MG63 (cell line): ENCODE results near the gene SENP6. TPM values are rescaled to one million over a fixed set of nuclear protein-coding genes. Genes with fewer than 3 reads are reported as not detected.

ENCODE experiments used
- DNase-seq: peaks from one replicate; pipeline ENCODE4 v3.0.0-alpha.2; 2020
- H3K27me3 ChIP-seq: fragments of 250-450 bp; sonication (Bioruptor Pico); 2 replicates; pipeline ENCODE4 v1.5.1; 2020; ENCODE audit warnings: mild to moderate bottlenecking, moderate library complexity
- H3K36me3 ChIP-seq: fragments of 250-450 bp; sonication (Bioruptor Pico); 2 replicates; pipeline ENCODE4 v1.5.1; 2020; ENCODE audit warnings: mild to moderate bottlenecking, moderate library complexity
- H3K4me3 ChIP-seq: fragments of 250-450 bp; sonication (Bioruptor Pico); 2 replicates; pipeline ENCODE4 v1.5.1; 2020; ENCODE audit warnings: mild to moderate bottlenecking, moderate library complexity
- H3K9me3 ChIP-seq: fragments of 250-450 bp; sonication (Bioruptor Pico); 2 replicates; pipeline ENCODE4 v1.5.1; 2020; ENCODE audit warnings: mild to moderate bottlenecking, moderate library complexity
- total RNA-seq: library from RNA; depleted of rRNA; stranded (reverse); fragments of >200 nt; shearing (Covaris generic); gene quantifications from 2 replicates; pipeline ENCODE4 v1.2.3, GENCODE V29; 2014; ENCODE audit warnings: low replicate concordance

SENP6 gene
- total RNA-seq, 1 experiment from 2014 or later: 40.6 TPM

GRCh38 chr6:75600768-75601167, 912 bp upstream of the SENP6 start:
- Histone ChIP-seq H3K4me3 (peak overlapping the region; percentile 93), H3K9me3 (no peaks in the 10 kb centered on the region), H3K36me3 (peaks cover 14% of the 10 kb centered on the region), H3K27me3 (no peaks in the 10 kb centered on the region)
- no peak for DNase-seq

DNA sequence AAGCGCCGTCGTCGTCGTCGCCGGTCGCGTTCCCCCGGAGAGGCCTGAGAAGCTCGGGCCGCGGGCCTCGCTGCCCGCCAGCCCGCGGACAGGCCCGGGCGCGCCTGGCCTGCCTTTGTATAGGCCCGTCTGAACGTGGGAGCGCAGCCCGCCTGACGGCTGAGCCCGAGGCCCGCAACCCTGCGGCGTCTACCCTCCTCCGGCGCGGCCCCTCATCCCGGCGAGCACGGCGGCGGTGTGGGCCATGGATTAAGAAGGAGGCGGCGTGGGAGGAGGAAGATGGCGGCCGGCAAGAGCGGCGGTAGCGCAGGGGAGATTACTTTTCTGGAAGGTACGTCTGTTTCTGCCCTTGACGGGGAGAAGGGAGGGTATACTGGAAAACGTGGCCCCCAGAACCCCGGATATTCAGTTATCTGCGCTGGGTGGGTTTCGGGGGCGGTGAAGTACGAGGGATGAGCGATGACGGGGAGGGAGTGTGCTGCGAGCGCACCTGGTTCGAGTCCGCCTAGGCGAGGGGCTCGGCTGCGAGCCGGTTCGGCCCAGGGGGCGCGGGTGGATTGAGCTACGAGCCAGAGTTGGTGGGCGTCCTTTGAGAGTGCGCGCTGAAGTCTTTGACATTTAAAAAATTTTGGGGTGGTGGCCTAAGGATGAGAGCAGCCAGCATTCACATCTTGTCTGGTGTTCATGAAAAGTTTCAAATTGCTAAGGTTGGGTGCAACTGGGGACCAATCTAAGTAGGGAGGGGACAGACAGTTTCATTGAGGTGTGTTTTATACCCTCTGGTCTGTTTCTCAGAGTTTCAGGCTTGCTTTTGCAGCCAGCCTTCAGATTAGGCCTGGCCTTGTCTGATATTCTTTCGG, 796 bp downstream of the SENP6 start:
- peak; percentile 47 for DNase-seq
- no peaks in the 10 kb centered on the region for H3K9me3 ChIP-seq
- H3K36me3 ChIP-seq: peaks cover 14% of the 10 kb centered on the region
- peak overlapping the region; percentile 93 for H3K4me3 ChIP-seq
- no peaks in the 10 kb centered on the region for H3K27me3 ChIP-seq

DNA sequence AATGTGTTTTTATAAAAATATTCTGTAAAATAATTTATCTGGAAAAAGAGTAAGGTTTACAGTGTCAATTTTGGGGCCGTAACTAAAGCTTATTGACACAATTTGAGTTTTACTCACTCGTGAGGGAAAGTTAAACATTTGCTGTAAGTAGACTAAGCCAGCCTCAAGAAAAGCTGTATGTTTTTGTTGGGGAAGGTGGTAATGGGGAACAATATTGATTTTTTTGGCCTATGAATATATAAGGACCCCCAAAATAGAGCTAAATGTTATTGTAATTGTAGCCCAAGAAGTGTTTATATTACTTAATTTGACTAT, 1.4 kb downstream of the SENP6 start:
- H3K9me3 ChIP-seq: no peaks in the 10 kb centered on the region
- H3K27me3 ChIP-seq: no peaks in the 10 kb centered on the region
- peak overlapping the region; percentile 93 for H3K4me3 ChIP-seq
- peaks cover 14% of the 10 kb centered on the region for H3K36me3 ChIP-seq
- no peak for DNase-seq

DNA sequence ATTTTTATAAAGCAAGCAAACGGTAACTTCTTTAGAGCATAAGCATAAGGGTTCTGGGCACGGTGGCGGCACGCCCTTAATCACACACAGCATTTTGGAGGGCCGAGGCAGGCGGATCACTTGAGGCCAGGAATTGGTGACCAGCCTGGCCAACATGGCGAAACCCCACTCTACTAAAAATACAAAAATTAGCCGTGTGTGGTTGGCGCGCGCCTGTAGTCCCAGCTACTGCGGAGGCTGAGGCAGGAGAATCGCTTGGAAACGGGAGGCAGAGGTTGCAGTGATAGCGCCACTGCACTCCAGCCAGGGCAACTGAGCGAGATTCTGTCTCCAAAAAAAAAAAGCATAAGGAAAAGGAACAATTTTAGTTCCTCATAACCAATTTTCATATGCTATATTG, 2.6 kb downstream of the SENP6 start:
- no peaks in the 10 kb centered on the region for H3K9me3 ChIP-seq
- H3K27me3 ChIP-seq: no peaks in the 10 kb centered on the region
- peaks cover 14% of the 10 kb centered on the region for H3K36me3 ChIP-seq
- peak overlapping the region; percentile 93 for H3K4me3 ChIP-seq
- peak; percentile 4 for DNase-seq

GRCh38 chr6:75605635-75606034, 4.0 kb downstream of the SENP6 start:
- DNase-seq: no peak

DNA sequence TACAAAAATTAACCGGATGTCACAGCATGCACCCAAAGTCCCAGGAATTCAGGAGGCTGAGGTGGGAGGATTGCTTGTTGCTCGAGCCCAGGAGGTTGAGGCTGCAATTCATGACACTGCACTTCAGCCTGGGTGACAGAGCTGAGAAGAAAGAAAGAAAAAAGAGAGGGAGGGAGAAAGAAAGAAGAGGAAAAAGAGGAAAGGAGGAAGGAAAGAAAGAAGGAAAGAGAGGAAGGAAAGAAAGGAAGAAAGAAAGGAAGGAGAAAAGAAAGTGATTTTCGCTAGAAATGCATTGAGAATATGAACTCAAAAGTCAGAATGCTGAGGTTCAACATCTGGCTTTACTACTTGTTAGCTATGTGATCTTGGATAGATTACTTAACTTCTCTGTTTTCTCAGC, 6.6 kb downstream of the SENP6 start:
- no peaks in the 10 kb centered on the region for H3K27me3 ChIP-seq
- no peak overlapping the region for H3K4me3 ChIP-seq
- H3K9me3 ChIP-seq: no peaks in the 10 kb centered on the region
- H3K36me3 ChIP-seq: peaks cover 19% of the 10 kb centered on the region
- no peak for DNase-seq

More at GRCh38 chr6:75605635-75606034, 4.0 kb downstream of the SENP6 start:
- H3K36me3 ChIP-seq: peaks cover 19% of the 10 kb centered on the region
- H3K9me3 ChIP-seq: no peaks in the 10 kb centered on the region
- no peaks in the 10 kb centered on the region for H3K27me3 ChIP-seq
- no peak overlapping the region for H3K4me3 ChIP-seq

DNA sequence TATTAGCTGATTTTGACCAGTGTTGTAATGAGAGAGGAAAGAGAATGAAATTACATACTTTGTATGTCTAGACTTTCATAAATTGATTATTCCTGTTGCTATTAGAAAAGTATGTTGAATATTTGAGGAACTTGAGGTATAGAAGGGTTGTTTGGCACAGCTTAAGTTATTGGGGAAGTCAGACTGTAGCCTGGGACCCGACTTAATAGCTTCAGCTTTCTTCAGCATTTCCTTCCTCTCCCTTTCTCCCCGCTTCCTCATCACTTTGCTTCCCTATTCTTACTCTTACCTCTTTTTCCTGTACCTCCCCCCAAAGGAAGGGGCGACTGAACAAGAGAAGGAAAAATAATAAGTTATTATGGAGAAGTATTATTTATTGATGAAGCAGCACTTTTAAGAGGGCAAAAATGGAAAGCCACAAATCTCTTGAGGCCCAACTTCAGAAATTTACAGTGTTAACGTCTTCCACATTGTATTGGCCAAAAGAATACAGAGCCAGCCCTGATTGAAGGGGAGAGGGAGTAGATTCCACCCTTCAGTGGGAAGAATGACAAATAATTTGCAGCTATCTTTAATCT, 7.4 kb downstream of the SENP6 start:
- no peak for DNase-seq

GRCh38 chr6:75609639-75610590, 8.2 kb downstream of the SENP6 start:
- no peaks in the 10 kb centered on the region for H3K27me3 ChIP-seq

More for the DNA sequence above, 7.4 kb downstream of the SENP6 start:
- peaks cover 19% of the 10 kb centered on the region for H3K36me3 ChIP-seq
- H3K4me3 ChIP-seq: no peak overlapping the region
- no peaks in the 10 kb centered on the region for H3K27me3 ChIP-seq
- no peaks in the 10 kb centered on the region for H3K9me3 ChIP-seq

DNA sequence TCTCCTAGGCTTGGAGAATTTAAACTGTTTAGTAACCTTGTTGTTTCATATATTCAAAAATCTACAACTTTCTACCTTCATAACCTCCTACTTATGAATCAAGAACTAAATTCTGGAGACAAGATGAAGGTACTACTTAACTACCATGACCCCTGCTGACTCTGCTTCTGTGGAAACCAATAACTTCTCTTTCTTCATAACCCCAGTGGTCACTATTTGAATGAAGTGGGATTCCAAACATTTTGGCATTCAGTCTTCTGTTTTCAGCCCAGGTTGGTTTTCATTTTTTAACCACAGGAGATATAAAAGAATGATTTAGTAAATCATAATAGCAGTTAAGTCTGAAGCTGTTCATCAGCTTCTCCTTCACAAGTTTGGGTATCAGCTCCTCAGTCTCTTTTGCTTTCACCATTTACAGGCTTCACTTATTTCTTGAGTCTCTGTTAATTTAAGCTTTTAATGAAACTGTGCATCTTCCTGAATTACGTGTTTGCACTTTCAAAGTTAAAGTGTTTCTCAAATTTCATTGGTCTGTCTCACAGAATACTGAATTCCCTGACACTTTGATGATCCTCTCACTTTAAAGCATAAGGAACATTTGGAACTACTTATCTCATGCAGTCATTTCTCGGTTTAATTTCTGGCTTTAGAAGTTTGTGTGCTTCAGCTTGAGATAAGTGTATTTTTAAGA, 9.5 kb downstream of the SENP6 start:
- DNase-seq: no peak
- H3K27me3 ChIP-seq: no peaks in the 10 kb centered on the region
- no peak overlapping the region for H3K4me3 ChIP-seq

More at GRCh38 chr6:75609639-75610590, 8.2 kb downstream of the SENP6 start:
- DNase-seq: peak; percentile 62
- Histone ChIP-seq H3K9me3 (no peaks in the 10 kb centered on the region), H3K36me3 (peaks cover 15% of the 10 kb centered on the region), H3K4me3 (no peak overlapping the region)

GRCh38 chr6:75611702-75612375, 10.2 kb downstream of the SENP6 start:
- DNase-seq: no peak
- Histone ChIP-seq H3K9me3 (no peaks in the 10 kb centered on the region), H3K27me3 (no peaks in the 10 kb centered on the region), H3K4me3 (no peak overlapping the region), H3K36me3 (peaks cover 10% of the 10 kb centered on the region)

More for the DNA sequence above, 9.5 kb downstream of the SENP6 start:
- no peaks in the 10 kb centered on the region for H3K9me3 ChIP-seq
- peaks cover 10% of the 10 kb centered on the region for H3K36me3 ChIP-seq

- no peak for DNase-seq
- Histone ChIP-seq H3K36me3 (peaks cover 10% of the 10 kb centered on the region), H3K4me3 (no peak overlapping the region), H3K27me3 (no peaks in the 10 kb centered on the region), H3K9me3 (no peaks in the 10 kb centered on the region)
Observed at GRCh38 chr6:75612434-75612833, 10.8 kb downstream of the SENP6 start.

DNA sequence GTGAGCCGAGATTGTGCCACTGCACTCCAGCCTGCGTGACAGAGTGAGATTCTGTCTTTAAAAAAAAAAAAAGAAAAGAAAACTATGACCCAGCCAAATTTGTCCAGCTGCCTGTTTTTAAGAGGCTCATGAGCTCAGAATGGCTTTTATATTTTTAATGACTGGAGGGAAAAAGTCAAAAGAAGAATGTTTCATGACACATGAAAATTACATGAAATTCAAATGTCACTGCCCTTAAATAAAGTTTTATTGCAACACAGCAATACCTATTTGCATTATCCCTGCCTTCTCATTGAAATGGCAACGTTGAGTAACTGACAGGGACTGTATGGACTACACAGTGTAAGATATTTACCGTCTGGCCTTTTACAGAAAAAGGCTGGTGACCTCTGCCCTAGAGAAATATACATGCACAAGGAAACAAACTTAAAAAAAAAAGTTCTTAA, 11.4 kb downstream of the SENP6 start:
- Histone ChIP-seq H3K36me3 (peaks cover 14% of the 10 kb centered on the region), H3K27me3 (no peaks in the 10 kb centered on the region), H3K4me3 (no peak overlapping the region), H3K9me3 (peaks cover under 1% of the 10 kb centered on the region)
- no peak for DNase-seq

DNA sequence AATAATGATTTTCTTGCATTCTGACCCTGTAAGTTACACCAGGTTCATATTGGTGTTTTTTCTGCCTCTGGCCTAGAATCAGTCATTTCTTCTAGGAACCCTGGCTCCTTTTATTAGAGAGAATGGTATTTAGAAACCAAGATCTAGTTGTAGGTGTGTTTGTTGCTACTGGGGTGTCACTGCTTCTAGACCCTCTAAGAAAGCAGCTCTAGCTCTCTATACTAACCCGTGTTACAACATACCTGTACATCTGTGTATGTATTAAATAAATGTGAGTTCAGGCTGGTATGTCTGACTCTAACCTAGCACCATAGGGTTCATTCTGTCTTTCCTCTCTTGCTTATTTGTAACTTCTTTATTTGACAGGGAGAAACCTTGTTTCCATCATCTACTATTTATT, 16.8 kb downstream of the SENP6 start:
- Histone ChIP-seq H3K4me3 (no peak overlapping the region), H3K27me3 (no peaks in the 10 kb centered on the region), H3K9me3 (peaks cover 7% of the 10 kb centered on the region), H3K36me3 (peaks cover 9% of the 10 kb centered on the region)
- no peak for DNase-seq

DNA sequence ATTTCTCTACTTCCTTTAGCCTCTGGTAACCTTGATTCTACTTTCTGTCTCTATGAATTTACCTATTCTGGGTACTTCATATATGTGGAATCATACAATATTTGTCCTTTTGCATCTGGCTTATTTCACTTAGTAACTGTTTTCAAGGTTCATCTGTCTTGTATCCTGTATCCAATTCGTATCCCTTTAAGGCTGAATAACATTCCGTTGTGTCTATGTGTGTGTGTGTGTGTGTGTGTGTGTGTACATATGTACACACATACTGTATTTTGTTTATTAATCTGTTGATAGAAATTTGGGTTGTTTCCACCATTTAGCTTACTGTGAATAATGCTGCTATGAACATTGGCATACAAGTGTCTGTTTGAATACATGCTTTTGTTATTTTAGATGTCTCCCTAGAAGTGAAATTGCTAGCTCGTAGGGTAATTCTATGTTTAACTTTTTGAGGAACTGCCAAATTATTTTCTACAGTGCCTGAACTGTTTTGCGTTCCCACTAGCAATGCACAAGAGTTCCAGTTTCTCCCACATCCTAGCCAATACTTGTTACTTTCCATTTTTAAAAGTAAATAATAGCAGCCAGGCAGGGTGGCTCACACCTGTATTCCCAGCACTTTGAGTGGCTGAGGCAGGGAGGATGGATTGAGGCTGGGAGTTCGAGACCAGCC, 17.7 kb downstream of the SENP6 start:
- peaks cover 16% of the 10 kb centered on the region for H3K36me3 ChIP-seq
- DNase-seq: no peak
- H3K4me3 ChIP-seq: no peak overlapping the region
- H3K9me3 ChIP-seq: peaks cover 7% of the 10 kb centered on the region
- no peaks in the 10 kb centered on the region for H3K27me3 ChIP-seq
